Smooth muscle cell (in vitro differentiated cells): ENCODE data around the gene HEBP2. TPM values are rescaled to one million over a fixed set of nuclear protein-coding genes. Genes with fewer than 3 reads are reported as not detected.

Experiments
- DNase-seq: peaks from one replicate; lab custom pipeline; 2025; ENCODE audit not compliant: unreplicated experiment; lab: John Stamatoyannopoulos, UW
- H2AFZ ChIP-seq: fragments of 200-600 bp; sonication (generic); 2 replicates; pipeline ENCODE4 v1.6.0; 2016; ENCODE audit warnings: antibody characterized with exemption, low read depth, mild to moderate bottlenecking
- H3F3A ChIP-seq: fragments of 200-600 bp; sonication (generic); 2 replicates; pipeline ENCODE4 v1.6.0; 2017; ENCODE audit warnings: antibody characterized with exemption, low read depth
- H3K27ac ChIP-seq: fragments of 200-600 bp; sonication (generic); 2 replicates; pipeline ENCODE4 v1.5.1; 2016; ENCODE audit warnings: low read depth, mild to moderate bottlenecking
- H3K27me3 ChIP-seq: fragments of 200-600 bp; sonication (generic); 2 replicates; pipeline ENCODE4 v1.6.1; 2016; ENCODE audit warnings: low read depth, mild to moderate bottlenecking
- H3K36me3 ChIP-seq: fragments of 200-600 bp; sonication (generic); 2 replicates; pipeline ENCODE4 v1.5.1; 2016; ENCODE audit warnings: low read depth
- H3K4me1 ChIP-seq: fragments of 200-600 bp; sonication (generic); 2 replicates; pipeline ENCODE4 v1.5.1; 2016; ENCODE audit warnings: low read depth
- H3K4me2 ChIP-seq: fragments of 200-600 bp; sonication (generic); 2 replicates; pipeline ENCODE4 v1.6.0; 2016; ENCODE audit warnings: mild to moderate bottlenecking
- H3K4me3 ChIP-seq: fragments of 200-600 bp; sonication (generic); 2 replicates; pipeline ENCODE4 v1.5.1; 2016; ENCODE audit warnings: mild to moderate bottlenecking
- H3K79me2 ChIP-seq: fragments of 200-600 bp; sonication (generic); 2 replicates; pipeline ENCODE4 v1.6.0; 2016; ENCODE audit warnings: low read depth, mild to moderate bottlenecking
- H3K9ac ChIP-seq: fragments of 200-600 bp; sonication (generic); 2 replicates; pipeline ENCODE4 v1.6.0; 2016; ENCODE audit warnings: low read depth
- H3K9me3 ChIP-seq: fragments of 200-600 bp; sonication (generic); replicated peaks from 2 replicates; pipeline ENCODE4 v1.5.1; 2016; ENCODE audit warnings: low read depth
- H4K20me1 ChIP-seq: fragments of 200-600 bp; sonication (generic); 2 replicates; pipeline ENCODE4 v1.6.0; 2016; ENCODE audit warnings: low read depth
- WGBS: methylation state at CpG from one replicate; pipeline ENCODE4 v1.1.7; 2016; ENCODE audit warnings: low lambda C conversion rate; 5-methylcytosine and 5-hydroxymethylcytosine counted together
- polyA plus RNA-seq: library from polyadenylated mRNA; unstranded; fragments of >200 nt; fragmentation: Nextera tagmentation; extraction: Ambion mirVana; gene quantifications from 2 replicates; pipeline ENCODE4 v1.2.1, GENCODE V29; 2016
- total RNA-seq: library from RNA; depleted of rRNA; stranded (reverse); fragments of >200 nt; gene quantifications from 2 replicates; pipeline ENCODE4 v1.2.3, GENCODE V29; 2014
- TF ChIP-seq, protein P1 (sequence below): fragments of 200-600 bp; sonication (generic); IDR thresholded peaks from 2 replicates; pipeline ENCODE4 v1.5.1; 2017; ENCODE audit warnings: borderline replicate concordance, mild to moderate bottlenecking, antibody characterized with exemption; ENCODE audit not compliant: insufficient read depth, poor library complexity, severe bottlenecking

HEBP2 gene
- total and polyA plus RNA-seq, 2 experiments from 2014 or later: 54.4 to 87.0 TPM

DNA sequence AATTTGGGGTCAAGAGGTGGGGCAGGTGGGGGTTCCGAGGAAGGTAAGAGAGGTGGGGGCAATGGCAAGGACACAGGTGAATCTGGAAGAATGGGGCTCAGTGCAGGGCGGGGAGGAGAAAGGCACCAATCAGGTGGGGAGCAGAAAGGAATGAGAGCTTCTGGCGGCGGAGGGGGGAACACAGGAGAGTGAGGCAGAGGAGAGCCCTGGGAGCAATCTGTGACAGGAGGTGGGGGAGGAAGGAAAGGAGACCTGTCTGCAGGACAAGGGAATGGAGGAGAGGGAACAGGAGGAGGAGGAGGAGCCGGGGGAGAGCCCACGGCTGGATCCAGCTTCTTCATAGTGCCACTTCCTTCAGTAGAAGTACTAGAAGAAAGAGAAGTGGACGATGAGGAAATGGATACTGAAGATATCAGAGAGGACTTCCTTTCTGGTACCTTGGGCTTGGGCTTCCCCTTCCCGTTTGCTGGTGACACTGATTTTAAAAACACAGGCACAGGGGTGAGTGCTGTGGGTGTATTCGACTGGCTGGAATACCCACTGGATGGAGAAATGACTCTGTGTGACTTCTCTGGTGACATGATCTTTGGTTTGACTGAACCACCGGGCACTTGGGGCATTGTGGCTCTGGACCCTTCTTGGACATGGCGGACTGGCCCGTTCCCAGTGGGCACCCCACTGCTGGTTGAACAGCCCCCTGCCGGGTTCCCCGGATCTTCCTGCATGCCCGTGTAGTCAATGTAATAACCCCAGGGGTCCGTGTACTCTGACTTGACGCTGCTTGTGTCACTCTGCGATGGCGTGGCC lies 27.4 kb downstream of the HEBP2 start:
- H3K4me1 ChIP-seq: no peaks in the 10 kb centered on the region
- no peaks in the 10 kb centered on the region for H3K36me3 ChIP-seq
- H3K4me3 ChIP-seq: no peak overlapping the region
- H3K79me2 ChIP-seq: no peaks in the 10 kb centered on the region
- WGBS: 93% methylated on average over 18 of the region's 19 CpGs
- no peaks in the 10 kb centered on the region for H3F3A ChIP-seq
- no peaks in the 10 kb centered on the region for H3K9me3 ChIP-seq
- H3K4me2 ChIP-seq: no peak overlapping the region
- H2AFZ ChIP-seq: no peak overlapping the region
- H3K27me3 ChIP-seq: no peaks in the 10 kb centered on the region
- no peaks in the 10 kb centered on the region for H4K20me1 ChIP-seq
- no peak for DNase-seq
- no peak overlapping the region for H3K27ac ChIP-seq
- H3K9ac ChIP-seq: no peak overlapping the region
- TF ChIP-seq, protein P1, sequence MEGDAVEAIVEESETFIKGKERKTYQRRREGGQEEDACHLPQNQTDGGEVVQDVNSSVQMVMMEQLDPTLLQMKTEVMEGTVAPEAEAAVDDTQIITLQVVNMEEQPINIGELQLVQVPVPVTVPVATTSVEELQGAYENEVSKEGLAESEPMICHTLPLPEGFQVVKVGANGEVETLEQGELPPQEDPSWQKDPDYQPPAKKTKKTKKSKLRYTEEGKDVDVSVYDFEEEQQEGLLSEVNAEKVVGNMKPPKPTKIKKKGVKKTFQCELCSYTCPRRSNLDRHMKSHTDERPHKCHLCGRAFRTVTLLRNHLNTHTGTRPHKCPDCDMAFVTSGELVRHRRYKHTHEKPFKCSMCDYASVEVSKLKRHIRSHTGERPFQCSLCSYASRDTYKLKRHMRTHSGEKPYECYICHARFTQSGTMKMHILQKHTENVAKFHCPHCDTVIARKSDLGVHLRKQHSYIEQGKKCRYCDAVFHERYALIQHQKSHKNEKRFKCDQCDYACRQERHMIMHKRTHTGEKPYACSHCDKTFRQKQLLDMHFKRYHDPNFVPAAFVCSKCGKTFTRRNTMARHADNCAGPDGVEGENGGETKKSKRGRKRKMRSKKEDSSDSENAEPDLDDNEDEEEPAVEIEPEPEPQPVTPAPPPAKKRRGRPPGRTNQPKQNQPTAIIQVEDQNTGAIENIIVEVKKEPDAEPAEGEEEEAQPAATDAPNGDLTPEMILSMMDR: no peak

DNA sequence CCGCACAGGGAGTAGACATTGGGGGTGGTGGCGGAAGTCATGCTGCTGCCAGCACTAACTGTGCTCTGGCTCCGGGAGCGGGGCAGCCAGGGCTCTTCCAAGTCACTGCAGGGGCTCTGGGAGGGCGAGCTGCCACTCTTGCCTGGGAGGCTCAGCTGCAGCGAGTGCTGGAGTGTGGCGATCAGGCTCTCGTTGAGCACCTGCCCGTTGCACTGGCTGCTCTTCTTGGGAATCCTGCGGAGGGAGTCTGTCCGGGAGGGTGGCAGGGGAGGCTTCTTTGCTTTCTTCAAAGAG lies 28.0 kb downstream of the HEBP2 start:
- Histone ChIP-seq H3F3A (no peaks in the 10 kb centered on the region), H3K27ac (no peak overlapping the region), H3K4me3 (no peak overlapping the region), H3K4me2 (no peak overlapping the region), H2AFZ (no peak overlapping the region), H3K9me3 (no peaks in the 10 kb centered on the region), H3K4me1 (no peaks in the 10 kb centered on the region), H4K20me1 (no peaks in the 10 kb centered on the region), H3K79me2 (no peaks in the 10 kb centered on the region), H3K36me3 (no peaks in the 10 kb centered on the region), H3K27me3 (no peaks in the 10 kb centered on the region), H3K9ac (no peak overlapping the region)
- 97% methylated on average over 11 of the region's 11 CpGs for WGBS
- TF ChIP-seq, protein P1: no peak
- no peak for DNase-seq

DNA sequence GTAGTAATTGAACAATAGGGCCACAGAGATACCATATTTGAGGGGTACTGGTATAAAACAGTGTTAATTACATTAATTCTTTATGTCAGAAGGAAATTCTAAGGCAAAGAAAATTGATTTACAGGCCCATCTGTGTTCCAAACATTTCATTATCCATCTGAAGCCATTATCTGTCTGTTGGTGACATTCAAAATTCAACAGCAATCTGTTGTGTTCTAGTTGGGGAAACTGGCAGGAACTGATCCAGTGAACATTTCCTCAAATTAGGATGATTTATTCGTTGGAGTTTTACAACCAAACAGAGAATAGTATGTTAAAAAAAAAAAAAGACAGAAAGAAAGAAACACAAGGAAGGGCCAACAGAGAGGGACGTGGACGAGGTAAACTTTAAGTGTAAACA lies 30.1 kb downstream of the HEBP2 start:
- H3K4me2 ChIP-seq: no peak overlapping the region
- no peak overlapping the region for H2AFZ ChIP-seq
- H3F3A ChIP-seq: no peaks in the 10 kb centered on the region
- H3K27ac ChIP-seq: no peak overlapping the region
- H3K79me2 ChIP-seq: no peaks in the 10 kb centered on the region
- no peaks in the 10 kb centered on the region for H3K36me3 ChIP-seq
- no peaks in the 10 kb centered on the region for H3K4me1 ChIP-seq
- H3K9ac ChIP-seq: no peak overlapping the region
- no peak overlapping the region for H3K4me3 ChIP-seq
- no peaks in the 10 kb centered on the region for H3K9me3 ChIP-seq
- H4K20me1 ChIP-seq: no peaks in the 10 kb centered on the region
- WGBS: 94% methylated on average over 3 of the region's 3 CpGs
- TF ChIP-seq, protein P1: no peak
- H3K27me3 ChIP-seq: no peaks in the 10 kb centered on the region
- no peak for DNase-seq

DNA sequence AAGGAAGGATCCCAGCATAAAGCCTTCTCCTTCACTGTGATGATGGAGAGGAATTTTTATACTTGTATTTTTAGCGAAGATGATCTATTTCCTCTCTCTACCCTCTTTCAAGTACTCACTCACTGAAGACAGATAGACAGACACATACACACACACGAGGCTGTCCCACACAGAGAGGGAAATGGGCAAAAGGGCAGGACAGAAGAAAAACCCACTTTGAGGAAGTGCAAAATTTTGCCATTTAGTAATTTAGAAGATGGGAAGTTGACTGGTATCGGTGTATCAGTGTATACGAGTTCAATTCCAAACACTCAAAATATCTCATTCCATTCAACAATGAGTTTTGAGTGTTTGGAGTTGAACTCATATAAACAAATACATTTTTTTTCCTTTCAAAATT lies 30.9 kb downstream of the HEBP2 start:
- no peak overlapping the region for H3K4me2 ChIP-seq
- H3K27ac ChIP-seq: no peak overlapping the region
- H3K27me3 ChIP-seq: no peaks in the 10 kb centered on the region
- no peaks in the 10 kb centered on the region for H3K36me3 ChIP-seq
- DNase-seq: no peak
- no peaks in the 10 kb centered on the region for H3F3A ChIP-seq
- H4K20me1 ChIP-seq: no peaks in the 10 kb centered on the region
- H3K79me2 ChIP-seq: no peaks in the 10 kb centered on the region
- no peaks in the 10 kb centered on the region for H3K4me1 ChIP-seq
- TF ChIP-seq, protein P1: no peak
- no peak overlapping the region for H3K9ac ChIP-seq
- 92% methylated on average over 4 of the region's 4 CpGs for WGBS
- H3K4me3 ChIP-seq: no peak overlapping the region
- no peaks in the 10 kb centered on the region for H3K9me3 ChIP-seq
- H2AFZ ChIP-seq: no peak overlapping the region
